PC-9 (cell line): Measurements from ENCODE around the gene KCNRG.

Experiments used
- EZH2 ChIP-seq: fragments of 200-600 bp; sonication (generic); IDR thresholded peaks from 2 replicates; pipeline ENCODE4 v1.8.0; 2017; ENCODE audit warnings: antibody characterized with exemption, low read depth
- TF ChIP-seq, protein P1 (sequence below): fragments of 200-600 bp; sonication (generic); conservative IDR thresholded peaks from 2 replicates; pipeline ENCODE4 v1.6.1; 2017; ENCODE audit warnings: mixed run types, antibody characterized with exemption, mild to moderate bottlenecking, moderate library complexity

DNA sequence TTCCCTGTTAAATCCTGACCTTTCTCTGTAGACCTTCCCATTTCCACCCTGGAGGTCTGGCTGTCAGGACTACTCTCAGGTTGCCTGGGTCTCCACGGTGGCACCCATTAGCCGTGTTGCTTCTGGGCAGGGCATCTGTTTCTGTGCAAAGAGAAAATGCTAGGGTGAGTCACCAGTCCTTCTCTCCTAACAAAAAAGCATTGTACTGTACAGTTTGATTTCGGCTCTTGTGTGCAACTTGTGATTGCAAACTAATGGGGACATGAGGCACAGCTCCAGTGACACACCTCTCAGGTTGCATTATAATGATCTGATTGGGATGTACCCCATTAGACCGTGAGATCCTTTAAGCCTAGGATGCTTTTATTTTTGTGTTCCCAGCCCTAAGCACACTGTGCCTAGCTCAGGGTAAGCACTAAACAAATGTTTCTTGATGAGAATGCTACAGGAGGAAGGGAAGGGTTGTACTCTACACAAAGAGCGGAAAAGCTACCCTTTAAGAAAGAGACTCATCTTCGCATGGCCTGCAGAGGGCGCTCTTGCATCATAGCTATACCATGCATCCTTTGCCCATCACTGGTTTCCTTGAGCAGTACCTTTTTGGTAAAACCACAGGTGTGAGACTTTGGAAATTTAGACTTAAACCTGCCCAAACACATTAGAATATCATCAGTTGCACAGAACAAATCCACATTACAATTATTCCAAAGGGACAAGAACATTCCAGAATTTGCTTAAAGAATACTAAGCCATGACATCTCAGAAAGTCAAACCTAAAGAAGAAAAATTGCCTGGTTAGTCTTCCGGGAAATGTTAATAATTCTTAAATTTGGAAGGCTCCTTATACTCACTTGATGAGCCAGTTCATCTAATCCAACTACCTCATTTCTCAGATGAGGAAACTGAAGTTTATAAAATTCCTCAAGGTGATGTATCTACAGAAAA is 38.7 kb upstream of the KCNRG start:
- TF ChIP-seq, protein P1, sequence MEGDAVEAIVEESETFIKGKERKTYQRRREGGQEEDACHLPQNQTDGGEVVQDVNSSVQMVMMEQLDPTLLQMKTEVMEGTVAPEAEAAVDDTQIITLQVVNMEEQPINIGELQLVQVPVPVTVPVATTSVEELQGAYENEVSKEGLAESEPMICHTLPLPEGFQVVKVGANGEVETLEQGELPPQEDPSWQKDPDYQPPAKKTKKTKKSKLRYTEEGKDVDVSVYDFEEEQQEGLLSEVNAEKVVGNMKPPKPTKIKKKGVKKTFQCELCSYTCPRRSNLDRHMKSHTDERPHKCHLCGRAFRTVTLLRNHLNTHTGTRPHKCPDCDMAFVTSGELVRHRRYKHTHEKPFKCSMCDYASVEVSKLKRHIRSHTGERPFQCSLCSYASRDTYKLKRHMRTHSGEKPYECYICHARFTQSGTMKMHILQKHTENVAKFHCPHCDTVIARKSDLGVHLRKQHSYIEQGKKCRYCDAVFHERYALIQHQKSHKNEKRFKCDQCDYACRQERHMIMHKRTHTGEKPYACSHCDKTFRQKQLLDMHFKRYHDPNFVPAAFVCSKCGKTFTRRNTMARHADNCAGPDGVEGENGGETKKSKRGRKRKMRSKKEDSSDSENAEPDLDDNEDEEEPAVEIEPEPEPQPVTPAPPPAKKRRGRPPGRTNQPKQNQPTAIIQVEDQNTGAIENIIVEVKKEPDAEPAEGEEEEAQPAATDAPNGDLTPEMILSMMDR: peak; percentile 94
- TF ChIP-seq EZH2: no peak
